ENCODE results near the gene AHDC1. TPM values are rescaled to one million over a fixed set of nuclear protein-coding genes. Genes with fewer than 3 reads are reported as not detected.

AHDC1 gene
- total RNA-seq, 4 donors from 2014 or later = 7.5 to 12.9 (median 8.2) TPM

DNA sequence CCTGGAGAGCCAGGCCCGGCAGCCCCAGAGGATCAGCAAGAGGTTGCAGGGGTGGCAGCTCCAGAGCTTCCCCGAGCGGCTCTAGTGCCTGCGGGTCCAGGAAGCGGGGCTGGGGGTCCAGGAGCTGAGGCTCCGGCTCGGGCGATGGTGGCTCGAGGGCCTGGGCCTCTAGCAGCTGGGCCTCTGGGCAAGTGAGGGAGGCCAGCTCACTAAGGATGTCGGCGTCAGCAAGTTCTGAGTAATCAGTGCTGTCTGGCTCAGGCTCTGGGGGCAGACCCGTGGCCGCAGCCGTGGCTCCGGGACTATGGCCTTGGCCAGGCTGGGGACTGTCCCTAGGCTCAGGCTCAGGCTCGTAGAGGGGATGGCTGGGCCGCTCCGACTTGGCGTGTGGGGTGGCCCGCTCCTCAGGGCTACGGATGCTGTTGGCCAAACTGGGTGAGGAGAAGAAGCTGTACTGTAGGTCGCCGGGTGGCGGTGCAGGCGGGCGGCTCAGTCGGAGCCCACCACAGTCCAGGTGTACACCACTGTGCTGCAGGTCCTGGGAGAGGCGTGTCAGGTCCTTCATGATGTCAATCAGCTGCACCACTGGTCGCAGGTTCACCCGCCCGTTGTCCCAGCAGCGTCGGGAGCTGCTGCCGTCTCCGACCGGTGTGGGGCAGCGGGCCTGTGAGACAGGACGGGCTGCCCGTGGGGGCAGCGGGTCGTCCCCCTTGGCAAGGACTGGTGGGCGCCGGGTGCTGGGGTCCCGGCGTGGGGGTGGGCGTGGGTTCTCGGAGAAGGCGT is 52.6 kb downstream of the AHDC1 start:
- TF ChIP-seq, protein P1, sequence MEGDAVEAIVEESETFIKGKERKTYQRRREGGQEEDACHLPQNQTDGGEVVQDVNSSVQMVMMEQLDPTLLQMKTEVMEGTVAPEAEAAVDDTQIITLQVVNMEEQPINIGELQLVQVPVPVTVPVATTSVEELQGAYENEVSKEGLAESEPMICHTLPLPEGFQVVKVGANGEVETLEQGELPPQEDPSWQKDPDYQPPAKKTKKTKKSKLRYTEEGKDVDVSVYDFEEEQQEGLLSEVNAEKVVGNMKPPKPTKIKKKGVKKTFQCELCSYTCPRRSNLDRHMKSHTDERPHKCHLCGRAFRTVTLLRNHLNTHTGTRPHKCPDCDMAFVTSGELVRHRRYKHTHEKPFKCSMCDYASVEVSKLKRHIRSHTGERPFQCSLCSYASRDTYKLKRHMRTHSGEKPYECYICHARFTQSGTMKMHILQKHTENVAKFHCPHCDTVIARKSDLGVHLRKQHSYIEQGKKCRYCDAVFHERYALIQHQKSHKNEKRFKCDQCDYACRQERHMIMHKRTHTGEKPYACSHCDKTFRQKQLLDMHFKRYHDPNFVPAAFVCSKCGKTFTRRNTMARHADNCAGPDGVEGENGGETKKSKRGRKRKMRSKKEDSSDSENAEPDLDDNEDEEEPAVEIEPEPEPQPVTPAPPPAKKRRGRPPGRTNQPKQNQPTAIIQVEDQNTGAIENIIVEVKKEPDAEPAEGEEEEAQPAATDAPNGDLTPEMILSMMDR (IDR thresholded peaks at IDR 0.05) = no peak
- ATAC-seq (ENCODE audit: low FRiP score) (no peak), DNase-seq (ENCODE audit: low spot score) (no peak)

DNA sequence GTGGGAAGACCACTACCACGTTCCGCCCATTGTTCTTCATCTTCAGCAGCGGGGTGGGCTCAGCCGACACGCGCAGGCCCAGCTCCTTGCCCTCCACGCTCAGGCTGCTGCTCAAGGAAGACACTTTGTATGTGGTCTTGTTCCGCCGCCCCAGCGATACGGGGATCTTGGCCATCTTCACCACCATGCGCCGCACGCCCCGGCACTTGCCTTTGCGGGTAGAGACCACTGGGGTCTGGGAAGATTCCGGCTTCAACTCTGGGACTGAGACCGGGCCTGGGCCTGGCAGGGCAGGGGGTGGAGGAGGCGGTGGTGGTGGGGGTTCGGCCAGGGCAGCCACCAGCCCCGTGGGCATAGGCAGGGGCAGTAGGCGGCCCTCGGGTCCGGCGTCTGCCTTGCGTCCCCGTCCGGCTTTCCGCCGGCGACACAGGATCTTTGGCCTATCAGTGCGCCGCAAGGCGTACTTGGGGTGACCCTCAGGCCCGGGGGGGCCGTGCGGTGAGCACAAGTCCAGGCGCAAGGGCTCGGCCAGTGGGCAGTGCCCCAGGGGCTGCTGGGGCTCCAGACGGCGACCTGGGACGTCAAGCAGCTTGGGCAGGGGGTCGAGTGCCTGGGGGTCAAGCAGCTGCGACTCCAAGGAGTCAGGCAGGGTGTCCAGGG is 53.3 kb downstream of the AHDC1 start:
- TF ChIP-seq, protein P1 (IDR thresholded peaks at IDR 0.05) = no peak

DNA sequence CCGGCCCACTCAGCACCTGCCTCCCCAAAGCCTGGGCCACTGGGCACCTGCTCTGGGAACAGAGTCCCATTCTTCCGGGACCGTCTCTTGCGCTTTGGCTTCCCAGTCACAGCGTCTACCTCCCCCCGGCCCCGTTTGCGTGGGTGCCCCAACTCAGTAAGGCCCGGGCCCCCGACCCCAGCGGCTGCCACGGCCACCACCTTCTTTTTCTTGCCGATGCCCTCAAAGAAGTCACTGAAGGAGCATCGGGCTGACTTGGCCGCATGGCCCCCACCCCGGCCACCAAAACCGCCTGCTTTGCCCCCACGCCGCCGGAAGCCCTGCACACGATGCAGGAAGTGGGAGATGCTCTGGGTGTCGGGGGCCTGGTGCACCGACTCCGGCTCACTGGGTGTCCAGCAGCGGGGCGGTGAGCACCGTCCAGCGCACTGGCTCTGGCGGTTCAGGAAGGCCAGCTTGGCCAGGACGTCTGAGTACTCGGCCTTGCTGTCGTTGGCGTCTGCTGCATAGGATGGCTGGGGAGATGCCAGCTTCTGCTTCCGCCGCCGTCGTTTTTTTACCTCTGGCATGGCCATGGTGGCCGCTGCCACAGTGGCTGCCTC is 54.0 kb downstream of the AHDC1 start:
- TF ChIP-seq, protein P1 (IDR thresholded peaks at IDR 0.05) = no peak
- no peak for ATAC-seq (ENCODE audit: low FRiP score)
- no peak for DNase-seq (ENCODE audit: low spot score)

More for the DNA sequence above, 53.3 kb downstream of the AHDC1 start:
- DNase-seq (ENCODE audit: low spot score) (no peak), ATAC-seq (ENCODE audit: low FRiP score) (no peak)

DNA sequence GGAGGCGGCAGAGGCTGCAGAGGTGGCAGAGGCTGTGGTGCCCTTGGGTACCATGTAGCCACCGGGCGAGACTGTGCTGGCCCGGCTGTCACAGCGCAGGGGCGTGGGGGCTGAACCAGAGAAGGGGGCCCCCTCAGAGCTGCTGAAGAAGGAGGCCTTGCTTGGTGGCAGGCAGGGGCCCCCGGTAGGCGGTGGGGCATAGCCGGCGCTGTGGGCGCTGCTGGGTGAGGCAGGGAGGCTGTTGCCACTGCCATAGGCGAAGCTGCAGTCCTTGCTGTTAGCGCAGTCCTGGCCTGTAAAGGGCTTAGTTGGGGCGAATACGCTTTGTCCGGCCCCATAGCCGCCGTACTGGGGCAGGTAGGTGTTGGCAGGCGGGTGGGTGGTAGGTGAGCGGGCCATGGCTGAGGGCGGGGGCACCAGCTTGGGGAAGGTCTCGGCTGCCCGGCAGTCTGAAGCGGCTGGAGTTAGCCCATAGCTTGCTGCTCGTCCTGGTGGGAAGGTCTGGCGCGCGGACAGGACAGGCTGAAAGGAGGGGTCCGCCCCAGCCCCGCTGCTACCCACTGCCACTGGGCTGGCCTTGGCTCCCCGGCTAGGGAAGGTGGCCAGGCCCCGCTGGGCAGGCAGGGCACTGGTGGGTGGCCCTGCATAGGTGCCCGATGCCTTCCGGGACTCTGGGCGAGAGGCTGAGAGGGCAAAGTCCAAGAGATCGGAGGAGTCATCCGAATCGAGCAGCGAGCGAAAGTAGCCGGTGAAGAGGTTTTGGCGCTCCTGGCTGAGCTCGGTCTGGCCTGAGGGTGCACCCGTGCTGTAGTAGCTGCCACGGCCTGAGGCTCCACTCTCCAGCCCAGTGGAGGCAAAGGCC is 54.9 kb downstream of the AHDC1 start:
- no peak for ATAC-seq (ENCODE audit: low FRiP score)
- TF ChIP-seq, protein P1 (IDR thresholded peaks at IDR 0.05) = no peak
- DNase-seq (ENCODE audit: low spot score) = no peak

DNA sequence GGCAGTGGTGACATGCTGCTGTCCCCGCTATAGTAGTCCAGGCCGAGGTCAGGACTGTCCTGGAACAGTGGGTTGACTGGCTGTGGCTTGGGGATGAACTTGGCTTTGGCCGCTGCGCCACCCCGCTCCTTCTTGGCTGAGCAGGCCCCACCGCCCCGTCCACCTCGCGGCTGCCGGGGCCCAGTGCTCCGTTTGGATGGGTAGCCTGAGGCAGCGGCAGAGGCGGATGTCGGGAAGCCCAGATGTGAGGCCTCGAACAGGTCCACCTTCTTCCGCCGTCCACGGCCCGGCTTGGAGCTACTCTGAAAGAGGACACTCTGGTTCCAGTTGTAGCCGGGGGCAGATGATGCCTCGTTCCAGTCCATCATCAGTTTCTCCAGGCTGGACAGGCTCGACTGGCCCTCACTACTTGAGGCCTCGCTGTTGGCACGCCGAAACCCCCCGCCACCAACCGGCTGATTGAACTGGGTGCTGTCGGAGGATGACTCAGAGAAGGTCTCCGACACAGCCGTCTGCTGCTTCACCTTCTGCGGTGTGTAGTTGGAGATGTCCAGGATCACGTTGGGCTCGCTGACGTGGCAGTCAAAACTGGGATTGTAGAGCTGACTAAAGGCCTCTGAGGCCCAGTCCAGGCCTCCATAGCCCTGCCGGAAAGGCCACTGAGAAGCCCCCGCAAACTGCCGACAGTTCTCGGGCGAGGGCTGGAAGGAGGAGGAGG is 55.6 kb downstream of the AHDC1 start:
- DNase-seq (ENCODE audit: low spot score) = no peak
- no peak for ATAC-seq (ENCODE audit: low FRiP score)
- TF ChIP-seq, protein P1 (IDR thresholded peaks at IDR 0.05) = no peak
